OCI-LY7 (cell line): ENCODE results near the gene FBN1. TPM values are rescaled to one million over a fixed set of nuclear protein-coding genes. Genes with fewer than 3 reads are reported as not detected.

Experiments
- BruUV-seq: library from RNA; stranded (reverse); fragments of 400-500 nt; replicated peaks from 2 replicates; lab custom pipeline; 2021; lab: Mats Ljungman, UMichigan
- CTCF ChIA-PET: fragments of 300-600 bp; sonication (Branson Sonifier 250); formaldehyde crosslinking; loops from one replicate; lab custom pipeline; 2022; ENCODE audit warnings: antibody characterized with exemption; ENCODE audit not compliant: unreplicated experiment; lab: Charles Lee
- POLR2A ChIA-PET: fragments of 300-600 bp; sonication (Branson Sonifier 250); formaldehyde crosslinking; loops from one replicate; lab custom pipeline; 2022; ENCODE audit warnings: antibody characterized with exemption; lab: Charles Lee
- DNase-seq: peaks from one replicate; pipeline ENCODE4 v3.0.0-alpha.2; 2015; ENCODE audit warnings: low spot score
- H2AFZ ChIP-seq: fragments of 200-600 bp; sonication (generic), shearing (Covaris generic); 2 replicates; pipeline ENCODE4 v1.6.1; 2014; ENCODE audit warnings: mild to moderate bottlenecking, antibody characterized with exemption, low read length, moderate library complexity
- H3K27ac ChIP-seq: fragments of 200-600 bp; sonication (generic); 2 replicates; pipeline ENCODE4 v1.5.1; 2014; ENCODE audit warnings: mixed run types, low read depth, mild to moderate bottlenecking, moderate library complexity, low read length, inconsistent platforms; ENCODE audit not compliant: poor library complexity, severe bottlenecking
- H3K36me3 ChIP-seq: fragments of 200-600 bp; sonication (generic); 2 replicates; pipeline ENCODE4 v1.6.1; 2014; ENCODE audit warnings: mild to moderate bottlenecking, antibody characterized with exemption, low read length, moderate library complexity, mixed read lengths; ENCODE audit not compliant: insufficient read depth
- H3K4me1 ChIP-seq: fragments of 200-600 bp; sonication (generic); 2 replicates; pipeline ENCODE4 v1.5.1; 2014; ENCODE audit warnings: mild to moderate bottlenecking, low read length; ENCODE audit not compliant: insufficient read depth, poor library complexity, severe bottlenecking
- H3K4me2 ChIP-seq: fragments of 200-600 bp; sonication (generic); 2 replicates; pipeline ENCODE4 v1.6.1; 2014; ENCODE audit warnings: mild to moderate bottlenecking, low read length
- H3K4me3 ChIP-seq: fragments of 200-600 bp; sonication (generic); 2 replicates; pipeline ENCODE4 v1.5.1; 2014; ENCODE audit warnings: mild to moderate bottlenecking, low read depth, low read length; ENCODE audit not compliant: poor library complexity, severe bottlenecking
- H3K79me2 ChIP-seq: fragments of 200-600 bp; sonication (generic); 2 replicates; pipeline ENCODE4 v1.6.1; 2016; ENCODE audit warnings: low read depth, mild to moderate bottlenecking, low read length, moderate library complexity, mixed read lengths; ENCODE audit not compliant: insufficient read depth
- H3K9me2 ChIP-seq: fragments of 200-600 bp; sonication (generic); 2 replicates; pipeline ENCODE4 v1.6.1; 2016; ENCODE audit warnings: mild to moderate bottlenecking, low read length, mixed read lengths; ENCODE audit not compliant: insufficient read depth
- H3K9me3 ChIP-seq: fragments of 200-600 bp; sonication (generic); 2 replicates; pipeline ENCODE4 v1.6.1; 2014; ENCODE audit warnings: mild to moderate bottlenecking, mixed run types, low read length, mixed read lengths
- H4K20me1 ChIP-seq: fragments of 200-600 bp; sonication (generic); 2 replicates; pipeline ENCODE4 v1.6.1; 2014; ENCODE audit warnings: mild to moderate bottlenecking, antibody characterized with exemption, low read length, moderate library complexity, mixed read lengths; ENCODE audit not compliant: insufficient read depth
- EZH2phosphoT487 ChIP-seq: fragments of 200-600 bp; sonication (generic); IDR thresholded peaks from 2 replicates; pipeline ENCODE4 v1.6.1; 2018; ENCODE audit warnings: low read depth, borderline replicate concordance, mild to moderate bottlenecking, mixed run types, antibody characterized with exemption, low read length, moderate library complexity, mixed read lengths
- intact Hi-C: fragments of 100-400 bp; cut with micrococcal nuclease; formaldehyde crosslinking; loops from one replicate; pipeline ENCODE4 v1.10.0; 2022; ENCODE audit not compliant: unreplicated experiment
- total RNA-seq, 2 experiments: library from RNA; depleted of rRNA in 1 of 2; stranded (reverse); fragments of >200 nt in 1 of 2; shearing (Covaris generic) in 1 of 2; gene quantifications; 2 replicates each; pipeline ENCODE4 v1.2.3, GENCODE V29; 2014 to 2022
- TF ChIP-seq, protein P1 (sequence below): fragments of 200-600 bp; sonication (generic); conservative IDR thresholded peaks from 2 replicates; pipeline ENCODE4 v1.5.1; 2014; ENCODE audit warnings: mild to moderate bottlenecking, antibody characterized with exemption, low read length, moderate library complexity, mixed read lengths

FBN1 gene
- total RNA-seq, 2 experiments from 2014 or later, result 0.68 to 1.0 TPM

DNA sequence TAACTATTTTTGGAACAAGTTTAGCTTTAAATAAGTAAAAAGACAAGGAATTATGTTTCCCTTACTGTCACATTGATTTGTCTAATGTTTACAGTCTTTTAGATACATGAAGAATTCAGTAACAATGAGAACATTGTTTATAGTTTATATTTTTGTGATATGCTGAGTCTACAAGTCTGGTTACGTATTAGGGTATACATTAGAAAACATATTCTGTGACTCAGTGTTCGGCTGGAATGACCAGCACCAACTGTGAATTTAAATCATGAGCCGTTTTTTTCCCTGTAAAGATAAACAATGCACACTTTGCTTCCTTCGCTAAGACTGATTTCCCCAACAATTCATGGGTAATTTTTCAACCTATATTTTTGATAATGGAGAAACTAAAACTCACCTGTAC is 182.8 kb downstream of the FBN1 start:
- no peaks in the 10 kb centered on the region for H3K4me1 ChIP-seq
- POLR2A ChIA-PET, result no interaction called here
- no peaks in the 10 kb centered on the region for H3K79me2 ChIP-seq
- CTCF ChIA-PET, result no interaction called here
- DNase-seq, result no peak
- intact Hi-C loops, result no loop called here
- TF ChIP-seq, protein P1, sequence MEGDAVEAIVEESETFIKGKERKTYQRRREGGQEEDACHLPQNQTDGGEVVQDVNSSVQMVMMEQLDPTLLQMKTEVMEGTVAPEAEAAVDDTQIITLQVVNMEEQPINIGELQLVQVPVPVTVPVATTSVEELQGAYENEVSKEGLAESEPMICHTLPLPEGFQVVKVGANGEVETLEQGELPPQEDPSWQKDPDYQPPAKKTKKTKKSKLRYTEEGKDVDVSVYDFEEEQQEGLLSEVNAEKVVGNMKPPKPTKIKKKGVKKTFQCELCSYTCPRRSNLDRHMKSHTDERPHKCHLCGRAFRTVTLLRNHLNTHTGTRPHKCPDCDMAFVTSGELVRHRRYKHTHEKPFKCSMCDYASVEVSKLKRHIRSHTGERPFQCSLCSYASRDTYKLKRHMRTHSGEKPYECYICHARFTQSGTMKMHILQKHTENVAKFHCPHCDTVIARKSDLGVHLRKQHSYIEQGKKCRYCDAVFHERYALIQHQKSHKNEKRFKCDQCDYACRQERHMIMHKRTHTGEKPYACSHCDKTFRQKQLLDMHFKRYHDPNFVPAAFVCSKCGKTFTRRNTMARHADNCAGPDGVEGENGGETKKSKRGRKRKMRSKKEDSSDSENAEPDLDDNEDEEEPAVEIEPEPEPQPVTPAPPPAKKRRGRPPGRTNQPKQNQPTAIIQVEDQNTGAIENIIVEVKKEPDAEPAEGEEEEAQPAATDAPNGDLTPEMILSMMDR, result no peak
- no peaks in the 10 kb centered on the region for H3K9me3 ChIP-seq
- no peak overlapping the region for H3K27ac ChIP-seq
- no peaks in the 10 kb centered on the region for H3K36me3 ChIP-seq
- no peak overlapping the region for H2AFZ ChIP-seq
- no peaks in the 10 kb centered on the region for H3K9me2 ChIP-seq
- H4K20me1 ChIP-seq, result no peaks in the 10 kb centered on the region
- H3K4me2 ChIP-seq, result no peak overlapping the region
- no peak overlapping the region for H3K4me3 ChIP-seq
- no TSS peak for BruUV-seq

DNA sequence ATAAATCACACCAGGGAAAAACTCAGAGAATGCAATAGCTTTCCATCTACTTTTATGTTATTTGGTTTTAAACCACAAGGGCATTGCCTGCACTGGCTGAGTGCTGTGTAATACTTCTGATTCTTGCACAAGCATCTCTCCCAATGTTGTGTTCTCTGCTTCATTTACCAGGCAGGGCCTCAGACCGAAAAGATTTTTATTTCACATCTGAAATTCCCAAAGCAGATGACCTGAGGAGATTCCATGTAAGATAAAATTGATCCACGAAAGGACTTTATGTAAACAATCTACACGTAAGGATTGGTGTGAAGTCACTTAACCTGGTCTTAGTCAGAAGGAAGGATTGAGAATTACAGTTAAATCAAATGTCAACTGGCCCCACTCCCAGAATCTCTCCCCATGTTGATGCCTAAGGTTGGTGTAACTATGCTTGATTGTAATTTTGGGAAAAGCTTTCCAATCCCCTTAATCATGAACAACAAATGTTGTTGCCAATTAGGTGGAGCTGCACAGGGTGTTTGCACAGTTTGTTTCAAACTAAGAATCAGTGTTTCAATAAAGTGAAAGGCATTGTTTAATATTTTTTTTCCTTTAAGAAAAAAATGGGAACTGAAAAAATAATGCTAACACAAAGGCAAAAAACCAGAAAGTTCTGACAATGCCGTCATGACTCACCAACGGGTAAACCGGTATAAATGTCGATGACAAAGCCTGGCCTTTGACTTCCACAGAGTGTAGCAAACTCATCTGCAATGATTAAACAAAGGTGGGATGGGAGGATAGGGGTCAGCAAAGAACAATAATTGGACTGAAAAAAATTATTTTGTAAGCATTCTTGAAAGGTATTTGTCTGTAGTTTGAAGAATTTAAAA is 185.7 kb downstream of the FBN1 start:
- Histone ChIP-seq H3K4me1 (no peaks in the 10 kb centered on the region), H4K20me1 (no peaks in the 10 kb centered on the region), H3K27ac (no peak overlapping the region), H3K79me2 (no peaks in the 10 kb centered on the region), H3K4me2 (no peak overlapping the region), H3K9me3 (no peaks in the 10 kb centered on the region), H3K9me2 (no peaks in the 10 kb centered on the region), H3K36me3 (no peaks in the 10 kb centered on the region), H2AFZ (no peak overlapping the region), H3K4me3 (no peak overlapping the region)
- POLR2A ChIA-PET, result no interaction called here
- DNase-seq, result no peak
- intact Hi-C loops, result no loop called here
- BruUV-seq, result no TSS peak
- CTCF ChIA-PET, result no interaction called here
- TF ChIP-seq EZH2phosphoT487, result no peak
- TF ChIP-seq, protein P1, result no peak

DNA sequence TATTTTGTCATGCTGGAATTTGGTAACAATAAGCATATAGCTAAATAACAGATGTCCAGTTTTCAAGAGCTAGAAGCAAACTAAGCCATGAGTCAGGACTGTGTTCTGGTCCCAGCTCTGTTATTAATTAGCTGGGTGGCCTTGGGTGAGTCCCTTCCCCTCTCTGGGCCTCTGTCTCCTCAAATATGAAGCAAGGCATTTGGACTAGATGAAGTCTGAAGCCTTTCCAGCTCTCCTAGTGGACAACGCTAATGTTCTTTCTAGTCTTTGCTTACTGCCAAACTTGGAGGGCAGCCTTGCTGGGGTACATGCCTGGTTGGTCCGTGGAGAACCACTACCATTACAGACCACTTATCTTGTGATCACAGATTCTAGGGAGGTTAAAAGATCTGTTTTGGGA is 186.6 kb downstream of the FBN1 start:
- Histone ChIP-seq H3K9me3 (no peaks in the 10 kb centered on the region), H3K9me2 (no peaks in the 10 kb centered on the region), H2AFZ (no peak overlapping the region), H4K20me1 (no peaks in the 10 kb centered on the region), H3K36me3 (no peaks in the 10 kb centered on the region), H3K4me3 (no peak overlapping the region), H3K4me1 (no peaks in the 10 kb centered on the region), H3K4me2 (no peak overlapping the region), H3K79me2 (no peaks in the 10 kb centered on the region), H3K27ac (no peak overlapping the region)
- ChIA-PET POLR2A (no interaction called here), CTCF (no interaction called here)
- intact Hi-C loops, result no loop called here
- no peak for DNase-seq
- no TSS peak for BruUV-seq
- TF ChIP-seq EZH2phosphoT487, result no peak
- TF ChIP-seq, protein P1, result no peak
